Upper lobe of right lung (tissue), 1 donor: Measurements from ENCODE around the gene ATP6V0C. TPM values are rescaled to one million over a fixed set of nuclear protein-coding genes. Genes with fewer than 3 reads are reported as not detected.
"Not testable (repeated sequence)": the region's sequence is repeated elsewhere in the genome, so short reads cannot be mapped to it uniquely, and the experiment has no call there.

Experiments
- ATAC-seq: fragments of 200-7000 bp; cut with Tn5 transposase; one replicate; pipeline ENCODE4 v1.9.1; 2020; ENCODE audit warnings: mild to moderate bottlenecking, moderate library complexity
- DNase-seq: peaks from one replicate; pipeline ENCODE4 v3.0.0-alpha.2; 2020
- H3K27ac ChIP-seq: fragments of 200-600 bp; one replicate; pipeline ENCODE4 v1.8.0; 2022
- H3K27me3 ChIP-seq: fragments of 200-600 bp; one replicate; pipeline ENCODE4 v1.8.0; 2022; ENCODE audit warnings: mild to moderate bottlenecking
- H3K36me3 ChIP-seq: fragments of 200-600 bp; one replicate; pipeline ENCODE4 v1.8.0; 2022
- H3K4me1 ChIP-seq: fragments of 200-600 bp; one replicate; pipeline ENCODE4 v1.8.0; 2022
- H3K4me3 ChIP-seq: fragments of 200-600 bp; one replicate; pipeline ENCODE4 v1.8.0; 2022; ENCODE audit warnings: mild to moderate bottlenecking
- H3K9me3 ChIP-seq: fragments of 200-600 bp; one replicate; pipeline ENCODE4 v1.8.0; 2022
- intact Hi-C: fragments of 100-400 bp; cut with DNase I; formaldehyde crosslinking; loops from one replicate; pipeline ENCODE4 v1.11.0; 2022
- total RNA-seq: library from RNA; stranded (reverse); fragmentation: NEBNext Ultra II Directional; extraction: Animal tissue kit (Norgen Biotek cat#: 25700); gene quantifications from one replicate; pipeline ENCODE4 v1.2.1, GENCODE V29; 2021
- TF ChIP-seq, protein P1 (sequence below): fragments of 200-600 bp; IDR thresholded peaks from one replicate; pipeline ENCODE4 v1.8.0; 2022; ENCODE audit warnings: antibody characterized with exemption
- donor health status: DM: no; HTN: yes; CAD: no; lungs with severe emphysema.

ATP6V0C gene
- total RNA-seq, 1 donor from 2014 or later, result 298 TPM

DNA sequence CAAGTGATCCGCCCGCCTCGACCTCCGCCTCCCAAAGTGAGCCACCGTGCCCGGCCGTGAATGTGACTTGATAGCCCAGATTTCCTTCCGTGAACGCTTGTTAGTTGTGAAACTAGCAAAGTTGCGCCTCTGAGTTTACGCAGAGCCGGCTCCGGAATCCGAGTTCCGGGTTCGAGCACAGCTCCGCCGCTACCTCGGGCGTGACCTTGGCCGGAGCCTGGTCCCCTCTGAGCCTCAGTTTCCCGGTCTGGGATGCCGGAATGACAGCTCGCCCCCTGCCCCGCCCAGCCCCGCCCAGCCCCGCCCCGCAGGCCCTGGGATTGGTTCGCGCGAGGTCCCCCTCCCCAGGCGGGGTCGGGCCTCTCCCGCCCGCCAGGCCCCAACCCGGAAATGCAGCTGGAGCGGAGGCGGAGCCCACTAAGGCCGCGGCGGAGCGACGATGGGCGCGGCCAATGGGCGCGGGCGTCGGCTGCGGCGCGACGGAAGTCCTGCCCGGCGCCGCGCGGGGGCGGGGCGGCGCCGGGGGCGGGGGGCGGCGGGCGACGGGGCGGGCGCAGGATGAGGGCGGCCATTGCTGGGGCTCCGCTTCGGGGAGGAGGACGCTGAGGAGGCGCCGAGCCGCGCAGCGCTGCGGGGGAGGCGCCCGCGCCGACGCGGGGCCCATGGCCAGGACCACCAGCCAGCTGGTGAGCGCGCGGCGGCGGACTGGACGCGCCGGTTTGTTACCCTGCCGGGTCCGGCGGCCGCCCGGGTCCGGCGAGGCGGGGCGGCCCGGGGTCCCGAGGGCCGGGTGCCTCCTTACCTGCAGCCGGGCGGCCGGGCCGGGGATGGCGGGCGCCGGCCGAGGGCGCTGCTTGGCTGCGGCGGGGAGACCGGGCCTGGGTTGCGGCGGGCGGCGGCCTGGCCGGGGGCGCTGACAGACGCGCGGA is 24.0 kb downstream of the ATP6V0C start, which contains the start of gene PDPK1:
Gene PDPK1, plus strand, starts transcription at position 571 of the 929 bp plus-strand sequence. Its CDS starts 92 bp downstream, at position 663.
- intact Hi-C loops, result no loop called here
- ATAC-seq, result peak; percentile 93
- no peaks in the 10 kb centered on the region for H3K9me3 ChIP-seq
- peak within 1 kb of the TSS; percentile 67 for H3K4me3 ChIP-seq
- DNase-seq, result peak; percentile 97
- H3K27me3 ChIP-seq, result no peaks in the 10 kb centered on the region
- peak within 1 kb of the TSS; percentile 87 for H3K27ac ChIP-seq
- peaks cover 4% of the 10 kb centered on the region for H3K36me3 ChIP-seq
- TF ChIP-seq, protein P1, sequence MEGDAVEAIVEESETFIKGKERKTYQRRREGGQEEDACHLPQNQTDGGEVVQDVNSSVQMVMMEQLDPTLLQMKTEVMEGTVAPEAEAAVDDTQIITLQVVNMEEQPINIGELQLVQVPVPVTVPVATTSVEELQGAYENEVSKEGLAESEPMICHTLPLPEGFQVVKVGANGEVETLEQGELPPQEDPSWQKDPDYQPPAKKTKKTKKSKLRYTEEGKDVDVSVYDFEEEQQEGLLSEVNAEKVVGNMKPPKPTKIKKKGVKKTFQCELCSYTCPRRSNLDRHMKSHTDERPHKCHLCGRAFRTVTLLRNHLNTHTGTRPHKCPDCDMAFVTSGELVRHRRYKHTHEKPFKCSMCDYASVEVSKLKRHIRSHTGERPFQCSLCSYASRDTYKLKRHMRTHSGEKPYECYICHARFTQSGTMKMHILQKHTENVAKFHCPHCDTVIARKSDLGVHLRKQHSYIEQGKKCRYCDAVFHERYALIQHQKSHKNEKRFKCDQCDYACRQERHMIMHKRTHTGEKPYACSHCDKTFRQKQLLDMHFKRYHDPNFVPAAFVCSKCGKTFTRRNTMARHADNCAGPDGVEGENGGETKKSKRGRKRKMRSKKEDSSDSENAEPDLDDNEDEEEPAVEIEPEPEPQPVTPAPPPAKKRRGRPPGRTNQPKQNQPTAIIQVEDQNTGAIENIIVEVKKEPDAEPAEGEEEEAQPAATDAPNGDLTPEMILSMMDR, result no peak
- H3K4me1 ChIP-seq, result peaks cover 39% of the 10 kb centered on the region

- H3K27ac ChIP-seq, intact Hi-C loops, H3K27me3 ChIP-seq, DNase-seq, ATAC-seq, H3K36me3 ChIP-seq, H3K9me3 ChIP-seq: not testable (repeated sequence)
- peak overlapping the region; percentile 53 for H3K4me3 ChIP-seq
- peaks cover 39% of the 10 kb centered on the region for H3K4me1 ChIP-seq
Observed at GRCh38 chr16:2539192-2539844, 25.6 kb downstream of the ATP6V0C start.

- H3K27me3 ChIP-seq, H3K27ac ChIP-seq, ATAC-seq, H3K9me3 ChIP-seq, H3K4me3 ChIP-seq, intact Hi-C loops, H3K36me3 ChIP-seq: not testable (repeated sequence)
- peaks cover 39% of the 10 kb centered on the region for H3K4me1 ChIP-seq
- peak; percentile 71 for DNase-seq
- TF ChIP-seq, protein P1, result peak; percentile 45
Observed at GRCh38 chr16:2539845-2540458, 26.2 kb downstream of the ATP6V0C start.

DNA sequence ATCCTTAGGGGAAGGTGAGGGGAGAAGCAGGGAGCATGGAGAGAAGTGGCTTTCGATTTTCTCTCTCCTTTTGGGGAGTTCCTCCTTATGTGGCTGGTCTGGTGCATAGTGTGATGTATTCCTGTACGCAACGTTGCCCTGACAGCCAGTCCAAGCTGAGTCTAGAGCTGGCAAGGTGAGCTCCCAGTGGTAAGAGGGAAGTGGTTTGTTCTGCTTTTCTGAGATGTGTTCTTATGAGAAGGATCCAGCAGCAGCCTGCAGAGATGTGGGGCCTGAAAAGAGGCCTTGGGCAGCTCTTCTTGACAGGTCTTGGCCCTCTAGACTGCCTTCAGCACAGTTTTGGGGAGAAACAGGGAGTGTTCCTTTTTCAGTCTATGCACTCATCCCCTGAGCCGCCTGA is 27.2 kb downstream of the ATP6V0C start:
- intact Hi-C loops, H3K27ac ChIP-seq, ATAC-seq, H3K36me3 ChIP-seq, H3K4me3 ChIP-seq, H3K27me3 ChIP-seq, DNase-seq, H3K9me3 ChIP-seq: not testable (repeated sequence)
- H3K4me1 ChIP-seq, result peaks cover 39% of the 10 kb centered on the region

GRCh38 chr16:2541409-2541808 is 27.7 kb downstream of the ATP6V0C start:
- intact Hi-C loops, ATAC-seq, H3K4me3 ChIP-seq, H3K36me3 ChIP-seq, H3K9me3 ChIP-seq, H3K27me3 ChIP-seq, H3K27ac ChIP-seq: not testable (repeated sequence)
- H3K4me1 ChIP-seq, result peaks cover 34% of the 10 kb centered on the region
- DNase-seq, result peak; percentile 53

- H3K27ac ChIP-seq, ATAC-seq, H3K27me3 ChIP-seq, intact Hi-C loops, H3K4me3 ChIP-seq, H3K36me3 ChIP-seq, DNase-seq, H3K9me3 ChIP-seq: not testable (repeated sequence)
- peaks cover 24% of the 10 kb centered on the region for H3K4me1 ChIP-seq
Observed at GRCh38 chr16:2543771-2544170, 30.0 kb downstream of the ATP6V0C start.

DNA sequence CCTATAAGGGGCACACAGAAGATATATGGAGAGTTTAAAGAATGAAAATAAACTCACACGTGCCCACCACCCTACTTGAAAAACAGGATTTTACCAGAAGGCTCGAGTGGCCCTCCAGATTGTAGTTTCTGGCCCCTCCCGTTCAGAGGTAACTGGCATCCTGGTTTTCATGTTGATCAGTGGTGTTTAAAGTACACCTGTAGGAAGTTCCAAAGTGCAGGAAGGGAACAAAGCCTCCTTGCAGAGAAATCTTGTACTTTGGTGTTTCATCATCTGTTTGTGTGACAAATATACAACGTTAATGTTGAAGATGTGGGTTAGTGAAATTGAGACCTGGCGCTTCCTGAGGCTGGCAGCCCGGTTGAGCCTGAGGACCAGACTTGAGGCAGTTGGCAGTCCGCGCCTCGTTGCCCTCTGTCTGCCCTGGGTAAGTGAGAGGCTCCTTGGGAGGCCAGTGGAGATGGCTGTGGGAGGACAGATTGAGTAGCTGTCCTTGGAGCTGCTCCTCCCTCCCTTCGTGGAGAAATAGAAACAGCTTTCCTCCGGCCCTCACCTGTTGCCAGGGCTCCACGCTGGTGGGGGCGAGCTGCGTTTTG is 36.6 kb downstream of the ATP6V0C start:
- H3K4me3 ChIP-seq, H3K27ac ChIP-seq, H3K27me3 ChIP-seq, H3K36me3 ChIP-seq, DNase-seq, H3K4me1 ChIP-seq, H3K9me3 ChIP-seq, intact Hi-C loops: not testable (repeated sequence)
- peak; percentile 68 for ATAC-seq
